Suprapubic skin (tissue), 4 donors: Measurements from ENCODE around the gene OGT.

Source experiments
- EP300 ChIP-seq: sonication (generic); formaldehyde crosslinking; IDR thresholded peaks from one replicate; pipeline ENCODE4 v1.6.1; 2017; ENCODE audit warnings: antibody characterized with exemption
- POLR2AphosphoS5 ChIP-seq, 3 donors: sonication (generic); formaldehyde crosslinking; IDR thresholded peaks; one replicate each; pipeline ENCODE4 v1.6.1; 2017; ENCODE audit warnings: antibody characterized with exemption in 3 of 3

DNA sequence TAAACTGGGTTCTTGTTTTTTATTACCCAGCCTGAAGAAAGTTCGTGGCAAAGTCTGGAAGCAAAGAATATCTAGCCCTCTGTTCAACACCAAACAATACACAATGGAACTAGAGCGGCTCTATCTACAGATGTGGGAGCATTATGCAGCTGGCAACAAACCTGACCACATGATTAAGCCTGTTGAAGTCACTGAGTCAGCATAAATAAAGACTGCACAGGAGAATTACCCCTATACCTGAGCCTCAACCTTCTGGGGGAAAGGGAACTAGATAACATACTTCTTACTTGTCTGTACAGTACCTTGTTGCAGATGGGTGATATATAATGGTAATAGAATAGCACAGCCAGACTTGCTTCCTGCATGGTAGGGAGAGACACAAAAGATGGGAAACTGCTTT is 40.7 kb downstream of the OGT start:
- TF ChIP-seq POLR2AphosphoS5 (IDR thresholded peaks at IDR 0.05) = no peak
- no peak for TF ChIP-seq EP300
